C4-2B (cell line): ENCODE results near the gene IER5.
"Not testable (repeated sequence)": the region's sequence is repeated elsewhere in the genome, so short reads cannot be mapped to it uniquely, and the experiment has no call there.

ENCODE experiments used
- CTCF ChIP-seq: fragments of 450-650 bp; conservative IDR thresholded peaks from 2 replicates; pipeline ENCODE4 v1.5.1; 2017; ENCODE audit warnings: mild to moderate bottlenecking
- ZFX ChIP-seq: fragments of 450-650 bp; IDR thresholded peaks from 2 replicates; pipeline ENCODE4 v1.6.1; 2017

- not testable (repeated sequence) for TF ChIP-seq CTCF, ZFX
Observed at GRCh38 chr1:181045946-181046345, 42.6 kb upstream of the IER5 start.
